GM19099 (cell line): ENCODE data around the gene ACOT7.

Experiments
- POLR2A ChIP-seq: IDR thresholded peaks from 3 replicates; pipeline ENCODE4 v1.6.1; 2011; ENCODE audit warnings: low read depth; ENCODE audit not compliant: insufficient read length; ENCODE audit errors: extremely low read depth

The ACOT7 gene

DNA sequence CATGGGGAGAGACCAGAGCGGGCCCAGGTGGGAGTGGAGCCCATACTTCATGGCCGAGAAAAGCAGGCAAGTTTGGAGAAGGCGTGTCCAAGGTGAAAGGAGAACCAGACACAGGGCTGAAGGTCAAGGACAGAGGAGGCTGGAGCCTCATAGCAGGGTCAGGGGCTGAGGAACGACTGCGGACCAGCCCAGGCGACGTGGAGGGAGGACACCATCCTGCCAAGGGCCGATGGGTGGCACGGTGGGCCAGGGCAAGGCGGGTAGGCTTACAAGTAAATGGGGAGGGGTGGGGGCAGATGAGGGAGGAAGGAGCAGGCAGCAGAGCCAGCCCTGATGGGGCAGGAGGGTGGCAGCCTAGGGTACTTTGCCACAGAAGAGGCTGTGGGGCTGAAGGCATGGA is 114.5 kb downstream of the ACOT7 start:
- no peak for TF ChIP-seq POLR2A

GRCh38 chr1:6278263-6278662 is 115.3 kb downstream of the ACOT7 start:
- no peak for TF ChIP-seq POLR2A

GRCh38 chr1:6276811-6277555 is 116.6 kb downstream of the ACOT7 start:
- TF ChIP-seq POLR2A, result no peak

GRCh38 chr1:6275826-6276782 is 117.5 kb downstream of the ACOT7 start:
- TF ChIP-seq POLR2A, result no peak

GRCh38 chr1:6274622-6275139 is 118.9 kb downstream of the ACOT7 start:
- no peak for TF ChIP-seq POLR2A

DNA sequence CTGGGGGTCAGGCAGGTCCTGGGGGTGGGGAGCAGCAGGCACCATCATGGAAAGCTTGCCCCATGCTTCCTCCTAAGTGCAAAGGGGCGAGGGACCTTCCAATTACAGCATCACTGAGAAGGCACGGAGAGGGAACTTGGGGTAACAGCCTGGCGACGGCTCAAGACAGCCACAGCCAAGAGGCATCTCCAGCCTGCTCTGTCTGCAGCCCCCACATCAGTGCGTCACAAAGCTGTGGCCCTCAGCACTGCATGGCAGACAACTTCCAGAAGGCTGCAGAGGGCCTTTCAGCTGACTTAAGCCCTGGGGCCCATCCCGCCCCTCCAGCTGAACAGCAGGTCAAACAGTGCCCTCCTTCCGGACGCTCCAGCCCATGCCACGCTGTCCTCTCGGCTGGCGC is 119.5 kb downstream of the ACOT7 start:
- no peak for TF ChIP-seq POLR2A

GRCh38 chr1:6273380-6273891 is 120.1 kb downstream of the ACOT7 start:
- no peak for TF ChIP-seq POLR2A

DNA sequence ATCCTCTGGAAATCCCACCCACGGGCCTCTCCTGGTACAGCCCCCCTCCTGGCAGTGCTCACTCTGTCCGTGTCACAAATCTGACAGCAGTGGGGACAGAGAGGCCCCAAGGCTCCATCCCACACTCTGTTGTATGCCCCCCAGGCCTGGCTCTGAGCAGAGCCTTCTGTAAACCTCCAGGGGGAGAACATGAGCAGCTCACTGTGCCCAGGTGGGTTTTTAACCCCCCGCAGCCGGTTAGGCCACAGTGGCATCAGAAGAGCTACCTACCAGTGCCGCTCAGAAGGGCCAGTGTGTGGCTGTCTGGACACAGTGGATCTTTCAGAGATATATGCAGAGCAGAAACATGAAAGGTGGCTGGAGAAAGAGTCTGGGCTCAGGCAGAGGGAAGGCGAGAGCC is 120.7 kb downstream of the ACOT7 start:
- TF ChIP-seq POLR2A, result no peak

DNA sequence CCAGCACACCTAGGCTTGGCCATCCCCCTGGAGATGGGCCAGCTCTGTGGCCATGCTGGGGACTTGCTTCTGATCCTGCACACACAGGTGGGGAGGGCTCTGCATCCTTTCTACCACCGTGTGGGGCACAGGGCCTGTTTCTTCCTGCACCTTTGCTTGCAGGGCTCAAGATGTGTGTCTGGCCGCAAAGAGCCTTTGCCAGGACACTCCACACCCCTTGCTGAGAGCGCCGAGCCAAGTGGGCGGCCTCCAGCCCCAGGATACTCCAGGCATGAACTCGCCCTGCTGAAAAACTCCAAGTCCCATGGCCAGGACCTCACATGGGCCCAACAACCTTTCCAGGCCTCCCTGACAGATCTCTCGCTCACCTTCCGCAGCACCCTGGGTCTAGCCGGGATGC is 121.1 kb downstream of the ACOT7 start:
- TF ChIP-seq POLR2A, result no peak

DNA sequence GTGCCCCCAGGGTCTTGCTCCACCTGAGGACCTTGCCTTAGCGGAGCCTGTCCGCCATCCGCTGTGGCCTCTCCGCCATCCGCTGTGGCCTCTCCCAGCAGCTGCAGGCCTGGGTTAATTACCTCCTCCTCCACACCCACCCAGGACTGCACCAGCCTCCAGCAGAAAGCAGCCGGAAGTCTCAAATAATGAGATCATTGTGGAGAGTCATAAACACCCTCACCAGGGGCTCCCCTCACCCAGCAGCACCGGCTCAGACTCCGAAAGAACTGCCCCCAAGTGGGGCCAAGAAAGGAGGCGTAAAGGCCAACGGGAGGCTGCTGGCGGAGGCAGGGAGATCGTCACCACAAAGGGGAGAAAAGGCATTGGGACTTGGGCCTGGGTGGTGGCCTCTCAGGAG is 122.0 kb downstream of the ACOT7 start:
- TF ChIP-seq POLR2A, result no peak

GRCh38 chr1:6271006-6271405 is 122.6 kb downstream of the ACOT7 start:
- TF ChIP-seq POLR2A, result no peak

GRCh38 chr1:6270401-6270800 is 123.2 kb downstream of the ACOT7 start:
- TF ChIP-seq POLR2A, result no peak

DNA sequence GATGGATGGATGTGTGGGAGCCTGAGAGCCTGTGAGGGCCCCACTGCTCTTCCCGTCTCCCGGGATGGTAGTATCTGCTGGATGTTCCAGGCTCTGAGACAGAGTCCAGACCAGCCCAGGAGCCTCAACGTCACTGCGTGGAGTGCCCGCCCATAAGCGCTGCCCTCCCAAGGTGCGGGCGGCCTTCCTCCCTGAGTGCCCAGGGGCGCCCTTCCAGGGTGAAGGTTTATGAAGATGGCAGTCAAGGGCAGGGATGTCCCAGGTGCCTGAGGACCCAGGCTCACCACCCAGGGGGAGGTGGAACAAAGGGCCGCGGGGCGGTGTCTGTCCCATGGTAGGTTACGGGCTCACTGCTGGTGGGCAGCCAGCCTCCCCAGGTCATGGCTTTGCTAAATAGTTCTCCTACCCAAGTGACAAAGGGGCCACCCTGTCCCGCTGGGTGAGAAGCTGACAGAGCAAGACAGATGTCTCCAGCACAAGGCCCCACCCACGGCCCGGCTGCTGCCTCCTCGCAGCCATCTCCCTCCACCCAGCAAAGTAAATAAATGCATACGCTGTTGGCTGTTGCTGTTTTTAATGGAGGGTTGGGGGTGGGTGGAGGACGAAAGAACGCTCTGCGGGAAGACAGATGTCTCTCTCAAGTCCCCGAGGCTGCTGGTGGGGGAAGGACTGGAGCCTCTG is 123.7 kb downstream of the ACOT7 start:
- no peak for TF ChIP-seq POLR2A

DNA sequence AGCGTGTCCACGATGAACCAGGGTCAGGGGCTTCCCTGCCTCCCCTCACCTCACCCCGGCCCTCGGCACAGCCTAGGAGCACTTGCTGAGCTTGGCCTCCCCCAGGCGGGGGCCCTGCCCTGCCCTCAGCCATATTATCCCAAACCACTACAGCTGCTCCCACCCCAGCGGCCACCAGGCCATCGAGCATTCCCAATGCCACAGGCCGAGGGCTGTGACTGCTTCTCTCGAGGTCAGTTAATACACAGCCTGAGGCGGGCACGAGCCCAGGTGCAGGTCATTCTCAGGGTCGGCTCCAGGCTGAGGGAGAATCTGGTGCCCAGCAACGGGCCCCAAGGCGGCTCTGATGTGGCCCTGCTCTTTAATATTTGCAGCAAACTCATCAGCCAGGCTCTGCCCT is 124.3 kb downstream of the ACOT7 start:
- TF ChIP-seq POLR2A, result no peak

- TF ChIP-seq POLR2A, result no peak
Measured at GRCh38 chr1:6268415-6268814, 125.2 kb downstream of the ACOT7 start.
